Testis (tissue), 2 donors: ENCODE data around the gene DNASE1.

Experiments
- CTCF ChIP-seq, 3 experiments: fragments of 450-650 bp in 2 of 3; fragments of 200-600 bp in 1 of 3; sonication (generic) in 1 of 3; IDR thresholded peaks; one replicate each; pipeline ENCODE4 v1.5.1; 2016 to 2019; ENCODE audit warnings: antibody characterized with exemption in 3 of 3, mild to moderate bottlenecking in 2 of 3, moderate library complexity in 1 of 3
- POLR2A ChIP-seq: fragments of 450-650 bp; IDR thresholded peaks from one replicate; pipeline ENCODE4 v1.6.1; 2017; ENCODE audit warnings: antibody characterized with exemption, mild to moderate bottlenecking, moderate library complexity

GRCh38 chr16:3606441-3606840 is 48.0 kb upstream of the DNASE1 start:
- no peak for TF ChIP-seq CTCF (IDR thresholded peaks at IDR 0.05)
- no peak for TF ChIP-seq POLR2A
